Liver (tissue), 9 donors: ENCODE results near the gene FOXI2. TPM values are rescaled to one million over a fixed set of nuclear protein-coding genes. Genes with fewer than 3 reads are reported as not detected.

Source experiments
- DNase-seq: peaks from one replicate; pipeline ENCODE4 v3.0.0-alpha.2; 2017; ENCODE audit warnings: low spot score
- H3K27ac ChIP-seq, 2 donors: one replicate each; pipeline ENCODE4 v1.7.0; 2013; ENCODE audit warnings: inconsistent platforms in 2 of 2, low read length in 2 of 2, control low read depth in 1 of 2, low read depth in 1 of 2, mild to moderate bottlenecking in 1 of 2
- H3K27me3 ChIP-seq, 4 donors: one replicate each; pipeline versions ENCODE4 v1.6.1 to v1.7.0; 2013; ENCODE audit warnings: low read length in 3 of 4, inconsistent platforms in 1 of 4, mild to moderate bottlenecking in 1 of 4, moderate library complexity in 1 of 4; ENCODE audit not compliant: control insufficient read depth in 4 of 4, insufficient read depth in 4 of 4
- H3K36me3 ChIP-seq, 4 donors: one replicate each; pipeline versions ENCODE4 v1.6.1 to v1.7.0; 2013; ENCODE audit warnings: low read length in 3 of 4, mild to moderate bottlenecking in 3 of 4, low read depth in 1 of 4, moderate library complexity in 1 of 4; ENCODE audit not compliant: control insufficient read depth in 4 of 4, insufficient read depth in 3 of 4
- H3K4me1 ChIP-seq, 4 donors: one replicate each; pipeline versions ENCODE4 v1.6.1 to v1.7.0; 2013; ENCODE audit warnings: low read length in 3 of 4, mild to moderate bottlenecking in 3 of 4, moderate library complexity in 1 of 4; ENCODE audit not compliant: control insufficient read depth in 4 of 4, insufficient read depth in 4 of 4
- H3K4me3 ChIP-seq, 3 donors: one replicate each; pipeline versions ENCODE4 v1.6.1 to v1.7.0; 2013; ENCODE audit warnings: low read length in 3 of 3, control low read depth in 1 of 3, low read depth in 1 of 3, mild to moderate bottlenecking in 1 of 3
- H3K9ac ChIP-seq, 2 donors: one replicate each; pipeline ENCODE4 v1.7.0; 2013; ENCODE audit warnings: low read length in 2 of 2, mild to moderate bottlenecking in 2 of 2, moderate library complexity in 2 of 2, control low read depth in 1 of 2, low read depth in 1 of 2
- H3K9me3 ChIP-seq, 4 donors: one replicate each; pipeline versions ENCODE4 v1.6.1 to v1.7.0; 2013; ENCODE audit warnings: low read length in 3 of 4; ENCODE audit not compliant: control insufficient read depth in 4 of 4
- FOXA1 ChIP-seq: IDR thresholded peaks from 2 replicates; pipeline ENCODE4 v1.6.1; 2016; ENCODE audit warnings: antibody characterized with exemption
- FOXA2 ChIP-seq: IDR thresholded peaks from 2 replicates; pipeline ENCODE4 v1.6.1; 2016; ENCODE audit warnings: antibody characterized with exemption
- HNF4G ChIP-seq: IDR thresholded peaks from 2 replicates; pipeline ENCODE4 v1.6.1; 2016; ENCODE audit warnings: antibody characterized with exemption
- NR2F2 ChIP-seq: IDR thresholded peaks from 2 replicates; pipeline ENCODE4 v1.6.1; 2016; ENCODE audit warnings: antibody characterized with exemption
- RAD21 ChIP-seq, 2 donors: IDR thresholded peaks; 2 replicates each; pipeline ENCODE4 v1.6.1; 2016; ENCODE audit warnings: antibody characterized with exemption in 2 of 2, mild to moderate bottlenecking in 2 of 2
- RXRA ChIP-seq, 2 donors: IDR thresholded peaks; 2 replicates each; pipeline ENCODE4 v1.6.1; 2017 to 2018; ENCODE audit warnings: antibody characterized with exemption in 2 of 2, mild to moderate bottlenecking in 1 of 2
- SP1 ChIP-seq: IDR thresholded peaks from 2 replicates; pipeline ENCODE4 v1.6.1; 2018; ENCODE audit warnings: antibody characterized with exemption, mild to moderate bottlenecking
- YY1 ChIP-seq: IDR thresholded peaks from 2 replicates; pipeline ENCODE4 v1.6.1; 2016; ENCODE audit warnings: antibody characterized with exemption, mild to moderate bottlenecking
- WGBS: extraction: QIAGEN DNeasy Blood & Tissue Kit; methylation state at CpG from one replicate; pipeline ENCODE4 v1.1.7; 2013; 5-methylcytosine and 5-hydroxymethylcytosine counted together
- polyA plus RNA-seq, 2 donors: library from polyadenylated mRNA; stranded (reverse) in 1 of 2; unstranded in 1 of 2; fragments of 200-250 nt in 1 of 2; fragments of >200 nt in 1 of 2; fragmentation: Nextera tagmentation in 1 of 2; extraction: Ambion mirVana in 1 of 2; gene quantifications; one replicate each; pipeline versions ENCODE4 v1.2.1 to v1.2.3, GENCODE V29; 2013 to 2015
- total RNA-seq, 2 donors: library from RNA; depleted of rRNA; stranded (reverse); fragments of >200 nt; gene quantifications; one replicate each; pipeline ENCODE4 v1.2.3, GENCODE V29; 2014
- TF ChIP-seq, protein P1 (sequence below): fragments of 150-350 bp; IDR thresholded peaks from 2 replicates; pipeline ENCODE4 v1.5.1; 2017; ENCODE audit warnings: improper control_type of control experiment, low read depth, low read length; ENCODE audit not compliant: missing input control
- TF ChIP-seq, protein P2 (sequence below): IDR thresholded peaks from 2 replicates; pipeline ENCODE4 v1.6.1; 2016; ENCODE audit warnings: antibody characterized with exemption, mild to moderate bottlenecking
- TF ChIP-seq, protein P3 (sequence below): IDR thresholded peaks from 2 replicates; pipeline ENCODE4 v1.6.1; 2016; ENCODE audit warnings: antibody characterized with exemption
- TF ChIP-seq, protein P4 (sequence below): IDR thresholded peaks from 2 replicates; pipeline ENCODE4 v1.6.1; 2016; ENCODE audit warnings: antibody characterized with exemption
- donor health status: healthy.
- donor health status: healthy.
- donor health status: healthy.
- donor health status: healthy.
- donor health status: healthy.

FOXI2 gene
- total and polyA plus RNA-seq, 4 donors: under 0.01 to 0.01 TPM; not detected in 2

DNA sequence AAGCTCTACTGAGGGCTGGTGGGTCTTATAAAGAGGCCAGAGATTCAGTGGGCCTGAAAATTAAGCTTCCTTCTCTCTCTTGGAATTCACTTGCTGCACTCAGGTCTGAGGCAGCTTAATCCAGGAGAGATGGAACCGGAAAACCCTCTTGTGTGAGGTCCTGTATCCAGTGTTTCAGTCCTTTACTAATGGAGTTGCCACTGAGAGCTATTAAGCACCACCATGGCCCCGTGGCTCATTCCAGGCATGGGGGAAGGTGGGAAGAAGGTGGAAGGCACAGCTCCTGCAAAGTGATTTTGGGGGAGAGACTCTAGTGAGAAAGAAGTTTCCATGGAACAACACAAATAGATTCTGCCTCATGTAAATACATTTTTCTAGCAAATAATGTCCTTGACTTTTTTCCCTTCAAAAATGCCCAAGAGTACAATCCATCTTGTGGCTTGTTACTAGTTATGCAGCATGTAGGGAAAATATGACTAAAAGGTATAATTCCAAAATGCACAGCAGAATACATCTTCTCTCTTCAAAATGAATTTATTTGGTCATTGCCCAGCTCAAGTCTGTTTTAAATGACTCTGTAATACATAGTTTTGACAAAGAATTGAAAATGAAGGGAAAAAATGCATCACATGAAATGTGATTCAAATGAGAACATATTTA is 46.7 kb upstream of the FOXI2 start:
- DNase-seq: no peak
- Histone ChIP-seq H3K9ac (no peak overlapping the region), H3K4me1 (no peaks in the 10 kb centered on the region), H3K4me3 (no peak overlapping the region), H3K27me3 (peaks cover 0 to 3% (median 2%) of the 10 kb centered on the region in 4 donors), H3K9me3 (peaks cover 0 to 2% (median 0%) of the 10 kb centered on the region in 4 donors), H3K27ac (no peak overlapping the region), H3K36me3 (no peaks in the 10 kb centered on the region)
- WGBS: 66% methylated on average over 2 of the region's 2 CpGs
- TF ChIP-seq, protein P1, sequence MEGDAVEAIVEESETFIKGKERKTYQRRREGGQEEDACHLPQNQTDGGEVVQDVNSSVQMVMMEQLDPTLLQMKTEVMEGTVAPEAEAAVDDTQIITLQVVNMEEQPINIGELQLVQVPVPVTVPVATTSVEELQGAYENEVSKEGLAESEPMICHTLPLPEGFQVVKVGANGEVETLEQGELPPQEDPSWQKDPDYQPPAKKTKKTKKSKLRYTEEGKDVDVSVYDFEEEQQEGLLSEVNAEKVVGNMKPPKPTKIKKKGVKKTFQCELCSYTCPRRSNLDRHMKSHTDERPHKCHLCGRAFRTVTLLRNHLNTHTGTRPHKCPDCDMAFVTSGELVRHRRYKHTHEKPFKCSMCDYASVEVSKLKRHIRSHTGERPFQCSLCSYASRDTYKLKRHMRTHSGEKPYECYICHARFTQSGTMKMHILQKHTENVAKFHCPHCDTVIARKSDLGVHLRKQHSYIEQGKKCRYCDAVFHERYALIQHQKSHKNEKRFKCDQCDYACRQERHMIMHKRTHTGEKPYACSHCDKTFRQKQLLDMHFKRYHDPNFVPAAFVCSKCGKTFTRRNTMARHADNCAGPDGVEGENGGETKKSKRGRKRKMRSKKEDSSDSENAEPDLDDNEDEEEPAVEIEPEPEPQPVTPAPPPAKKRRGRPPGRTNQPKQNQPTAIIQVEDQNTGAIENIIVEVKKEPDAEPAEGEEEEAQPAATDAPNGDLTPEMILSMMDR: no peak
- TF ChIP-seq RXRA (IDR thresholded peaks at IDR 0.05) (no peak), FOXA2 (no peak), RAD21 (IDR thresholded peaks at IDR 0.05) (no peak)

DNA sequence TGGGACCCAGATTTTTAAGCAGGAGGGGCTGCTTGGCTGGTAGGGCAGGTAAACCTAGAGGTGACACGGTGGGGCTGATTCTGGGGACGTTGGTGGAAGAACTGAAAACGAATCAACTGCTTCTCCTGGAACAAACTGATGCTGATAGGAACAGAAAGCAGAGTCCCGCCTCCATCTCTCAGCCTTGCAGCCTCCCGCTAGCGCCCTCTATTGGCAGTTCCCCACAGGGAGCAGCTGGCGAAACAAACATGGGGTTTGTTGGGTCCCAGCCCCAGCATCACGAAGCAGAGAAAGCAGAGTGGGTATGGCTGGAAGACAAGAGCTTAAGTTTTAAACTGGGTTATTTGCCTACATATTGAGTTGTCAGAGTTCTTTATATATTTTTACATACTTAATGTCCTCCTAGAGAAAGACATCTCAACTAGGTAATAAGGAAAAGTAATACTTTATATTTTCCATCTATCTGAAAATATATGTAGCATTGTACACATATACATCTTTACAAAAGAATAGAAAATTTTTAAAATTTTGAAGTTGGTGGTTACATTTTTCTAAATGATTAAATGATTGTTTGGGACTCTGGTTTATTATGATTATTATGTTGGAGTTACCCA is 42.3 kb upstream of the FOXI2 start:
- Histone ChIP-seq H3K27ac (no peak overlapping the region), H3K9me3 (peaks cover 0 to 2% (median 0%) of the 10 kb centered on the region in 4 donors), H3K27me3 (peaks cover 0 to 7% (median under 1%) of the 10 kb centered on the region in 4 donors), H3K9ac (no peak overlapping the region), H3K4me3 (no peak overlapping the region), H3K4me1 (no peaks in the 10 kb centered on the region), H3K36me3 (no peaks in the 10 kb centered on the region)
- no peak for DNase-seq
- 39% methylated on average over 8 of the region's 8 CpGs for WGBS
- TF ChIP-seq, protein P1: no peak
- no peak for TF ChIP-seq NR2F2
- TF ChIP-seq SP1: no peak
- TF ChIP-seq, protein P2, sequence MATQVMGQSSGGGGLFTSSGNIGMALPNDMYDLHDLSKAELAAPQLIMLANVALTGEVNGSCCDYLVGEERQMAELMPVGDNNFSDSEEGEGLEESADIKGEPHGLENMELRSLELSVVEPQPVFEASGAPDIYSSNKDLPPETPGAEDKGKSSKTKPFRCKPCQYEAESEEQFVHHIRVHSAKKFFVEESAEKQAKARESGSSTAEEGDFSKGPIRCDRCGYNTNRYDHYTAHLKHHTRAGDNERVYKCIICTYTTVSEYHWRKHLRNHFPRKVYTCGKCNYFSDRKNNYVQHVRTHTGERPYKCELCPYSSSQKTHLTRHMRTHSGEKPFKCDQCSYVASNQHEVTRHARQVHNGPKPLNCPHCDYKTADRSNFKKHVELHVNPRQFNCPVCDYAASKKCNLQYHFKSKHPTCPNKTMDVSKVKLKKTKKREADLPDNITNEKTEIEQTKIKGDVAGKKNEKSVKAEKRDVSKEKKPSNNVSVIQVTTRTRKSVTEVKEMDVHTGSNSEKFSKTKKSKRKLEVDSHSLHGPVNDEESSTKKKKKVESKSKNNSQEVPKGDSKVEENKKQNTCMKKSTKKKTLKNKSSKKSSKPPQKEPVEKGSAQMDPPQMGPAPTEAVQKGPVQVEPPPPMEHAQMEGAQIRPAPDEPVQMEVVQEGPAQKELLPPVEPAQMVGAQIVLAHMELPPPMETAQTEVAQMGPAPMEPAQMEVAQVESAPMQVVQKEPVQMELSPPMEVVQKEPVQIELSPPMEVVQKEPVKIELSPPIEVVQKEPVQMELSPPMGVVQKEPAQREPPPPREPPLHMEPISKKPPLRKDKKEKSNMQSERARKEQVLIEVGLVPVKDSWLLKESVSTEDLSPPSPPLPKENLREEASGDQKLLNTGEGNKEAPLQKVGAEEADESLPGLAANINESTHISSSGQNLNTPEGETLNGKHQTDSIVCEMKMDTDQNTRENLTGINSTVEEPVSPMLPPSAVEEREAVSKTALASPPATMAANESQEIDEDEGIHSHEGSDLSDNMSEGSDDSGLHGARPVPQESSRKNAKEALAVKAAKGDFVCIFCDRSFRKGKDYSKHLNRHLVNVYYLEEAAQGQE: no peak

DNA sequence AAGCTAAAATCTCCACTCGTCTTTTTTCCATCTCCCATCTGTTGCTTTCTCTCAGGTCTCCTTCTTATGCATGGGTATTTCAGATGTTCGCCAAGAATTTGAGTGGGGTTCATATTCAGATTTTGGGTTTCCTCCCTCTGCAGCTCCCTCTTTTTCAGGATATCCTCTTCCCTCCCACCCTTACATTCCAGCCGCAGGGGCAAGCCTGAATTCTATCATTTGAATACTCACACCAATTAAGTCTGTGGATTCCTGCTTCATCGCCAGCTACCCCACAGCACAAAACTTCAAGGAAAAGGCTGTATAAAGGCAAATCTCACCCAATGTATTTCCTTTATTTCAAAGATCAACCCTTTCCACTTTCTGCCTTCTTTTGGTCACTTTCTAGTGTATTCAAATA is 41.6 kb upstream of the FOXI2 start:
- Histone ChIP-seq H3K27me3 (peaks cover 0 to 7% (median under 1%) of the 10 kb centered on the region in 4 donors), H3K36me3 (no peaks in the 10 kb centered on the region), H3K27ac (no peak overlapping the region), H3K9ac (no peak overlapping the region), H3K9me3 (peaks cover 0 to 2% (median 0%) of the 10 kb centered on the region in 4 donors), H3K4me3 (no peak overlapping the region), H3K4me1 (no peaks in the 10 kb centered on the region)
- DNase-seq: no peak
- 57% methylated on average over 4 of the region's 4 CpGs for WGBS
- no peak for TF ChIP-seq RAD21 (IDR thresholded peaks at IDR 0.05)
- TF ChIP-seq, protein P2: no peak
- TF ChIP-seq YY1: no peak
- TF ChIP-seq HNF4G: no peak
- TF ChIP-seq, protein P3, sequence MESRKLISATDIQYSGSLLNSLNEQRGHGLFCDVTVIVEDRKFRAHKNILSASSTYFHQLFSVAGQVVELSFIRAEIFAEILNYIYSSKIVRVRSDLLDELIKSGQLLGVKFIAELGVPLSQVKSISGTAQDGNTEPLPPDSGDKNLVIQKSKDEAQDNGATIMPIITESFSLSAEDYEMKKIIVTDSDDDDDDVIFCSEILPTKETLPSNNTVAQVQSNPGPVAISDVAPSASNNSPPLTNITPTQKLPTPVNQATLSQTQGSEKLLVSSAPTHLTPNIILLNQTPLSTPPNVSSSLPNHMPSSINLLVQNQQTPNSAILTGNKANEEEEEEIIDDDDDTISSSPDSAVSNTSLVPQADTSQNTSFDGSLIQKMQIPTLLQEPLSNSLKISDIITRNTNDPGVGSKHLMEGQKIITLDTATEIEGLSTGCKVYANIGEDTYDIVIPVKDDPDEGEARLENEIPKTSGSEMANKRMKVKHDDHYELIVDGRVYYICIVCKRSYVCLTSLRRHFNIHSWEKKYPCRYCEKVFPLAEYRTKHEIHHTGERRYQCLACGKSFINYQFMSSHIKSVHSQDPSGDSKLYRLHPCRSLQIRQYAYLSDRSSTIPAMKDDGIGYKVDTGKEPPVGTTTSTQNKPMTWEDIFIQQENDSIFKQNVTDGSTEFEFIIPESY: no peak
- TF ChIP-seq FOXA1: no peak
- no peak for TF ChIP-seq RXRA (IDR thresholded peaks at IDR 0.05)
- TF ChIP-seq NR2F2: no peak
- TF ChIP-seq, protein P4, sequence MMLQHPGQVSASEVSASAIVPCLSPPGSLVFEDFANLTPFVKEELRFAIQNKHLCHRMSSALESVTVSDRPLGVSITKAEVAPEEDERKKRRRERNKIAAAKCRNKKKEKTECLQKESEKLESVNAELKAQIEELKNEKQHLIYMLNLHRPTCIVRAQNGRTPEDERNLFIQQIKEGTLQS: no peak
- TF ChIP-seq SP1: no peak
